HT1080 (cell line): ENCODE data around the gene CAPN9. TPM values are rescaled to one million over a fixed set of nuclear protein-coding genes. Genes with fewer than 3 reads are reported as not detected.
"Not testable (repeated sequence)": the region's sequence is repeated elsewhere in the genome, so short reads cannot be mapped to it uniquely, and the experiment has no call there.

Experiments used
- DNase-seq: peaks from one replicate; pipeline ENCODE4 v3.0.0-alpha.2; 2015; ENCODE audit warnings: low read depth
- small RNA-seq: library from RNA; depleted of rRNA; stranded (forward); fragments of <200 nt; gene quantifications from one replicate; pipeline ENCODE3, GENCODE V24; 2014
- total RNA-seq: library from RNA; depleted of rRNA; stranded (reverse); fragments of >200 nt; shearing (Covaris generic); gene quantifications from 2 replicates; pipeline ENCODE4 v1.2.3, GENCODE V29; 2014; rRNA removed

Gene CAPN9
- total RNA-seq, 1 experiment from 2014 or later: not detected

- DNase-seq: not testable (repeated sequence)
Measured at GRCh38 chr1:230845184-230845583, 98.0 kb downstream of the CAPN9 start.

- no peak for DNase-seq
Measured at GRCh38 chr1:230848235-230848634, 101.0 kb downstream of the CAPN9 start.

- DNase-seq: peak; percentile 75
Measured at GRCh38 chr1:230849451-230850224, 102.5 kb downstream of the CAPN9 start.

GRCh38 chr1:230850547-230850946, 103.4 kb downstream of the CAPN9 start:
- no peak for DNase-seq

- no peak for DNase-seq
Measured at GRCh38 chr1:230851291-230851691, 104.1 kb downstream of the CAPN9 start.

Small RNA genes lying within 50 kb of the gene (small RNA-seq; reads per million reads assigned to genes)
- 0.09 reads per million for gene RNA5SP79

Other genes starting within 250 kb of the CAPN9 start
- 26.1 and 31.4 TPM in 2 replicates for gene COG2, start 104.9 kb upstream of the CAPN9 start, total RNA-seq
- gene AGT, start 33.3 kb upstream of the CAPN9 start, total RNA-seq: 0.10 and 0.40 TPM in 2 replicates
- 15.8 and 17.0 TPM in 2 replicates for gene C1orf198, start 121.1 kb downstream of the CAPN9 start, total RNA-seq
- gene TTC13, start 231.5 kb downstream of the CAPN9 start, total RNA-seq: 9.6 and 11.9 TPM in 2 replicates
- gene ARV1, start 231.7 kb downstream of the CAPN9 start, total RNA-seq: 31.5 and 34.7 TPM in 2 replicates